ENCODE results near the gene CNTN2. TPM values are rescaled to one million over a fixed set of nuclear protein-coding genes. Genes with fewer than 3 reads are reported as not detected.

CNTN2 gene
- polyA plus RNA-seq, 10 donors: 0.57 to 2.1 (median 1.2) TPM

- DNase-seq: no peak
These were observed 81.7 kb downstream of the CNTN2 start for GRCh38 chr1:205124726-205125125.

DNA sequence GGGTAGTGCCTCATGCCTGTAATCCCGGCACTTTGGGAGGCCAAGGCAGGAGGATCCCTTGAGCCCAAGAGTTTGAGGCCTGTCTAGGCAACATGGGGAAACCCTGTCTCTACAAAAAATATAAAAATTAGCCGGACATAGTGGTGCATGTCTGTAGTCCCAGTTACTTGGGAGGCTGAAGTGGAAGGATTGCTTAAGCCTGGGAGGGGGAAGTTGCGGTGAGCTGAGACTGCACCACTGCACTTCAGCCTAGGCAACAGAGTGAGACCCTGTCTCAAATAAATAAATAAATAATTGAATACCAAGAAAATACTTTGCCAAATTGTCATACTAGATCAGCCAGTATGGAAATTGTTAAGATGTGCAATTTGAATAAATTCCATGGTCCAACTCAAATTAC lies 84.6 kb downstream of the CNTN2 start:
- DNase-seq: no peak

Other genes with a start within 250 kb of the CNTN2 start
- 1 to 10 TPM in 6 of 10 donors, under 1 TPM in 4; 0.71 to 3.5 (median 1.1) TPM for gene NFASC, start 172.3 kb upstream of the CNTN2 start, polyA plus RNA-seq (ENCODE audit: insufficient read length in 10 of 10)
- gene TMEM81, start 41.2 kb downstream of the CNTN2 start, polyA plus RNA-seq (ENCODE audit: insufficient read length in 10 of 10): 1 to 10 TPM; 1.8 to 3.0 (median 2.1) TPM
- gene RBBP5, start 78.8 kb downstream of the CNTN2 start, polyA plus RNA-seq (ENCODE audit: insufficient read length in 10 of 10): 10 to 100 TPM in 8 of 10 donors, 1 to 10 TPM in 2; 8.3 to 14.0 (median 11.2) TPM
- gene DSTYK, start 168.5 kb downstream of the CNTN2 start, polyA plus RNA-seq (ENCODE audit: insufficient read length in 10 of 10): 1 to 10 TPM; 4.9 to 8.8 (median 7.5) TPM
- 10 to 100 TPM in 4 of 10 donors, 1 to 10 TPM in 6; 7.7 to 19.9 (median 9.1) TPM for gene TMCC2, start 184.7 kb downstream of the CNTN2 start, polyA plus RNA-seq (ENCODE audit: insufficient read length in 10 of 10)